HG02610 (cell line): ENCODE results near the gene F12.

Experiments used
- ATAC-seq: cut with Tn5 transposase; IDR thresholded peaks from one replicate; pipeline ENCODE4 v1.9.1; 2021; ENCODE audit warnings: mild to moderate bottlenecking, moderate library complexity; ENCODE audit not compliant: unreplicated experiment

The F12 gene

GRCh38 chr5:177446200-177447065, 37.1 kb upstream of the F12 start, which contains the start of gene PRR7:
TSS of gene PRR7 (plus strand) at chr5:177446814. CDS start at chr5:177455068, 8,254 bp downstream.
- ATAC-seq: peak; percentile 36

GRCh38 chr5:177445917-177446199, 36.5 kb upstream of the F12 start:
- no peak for ATAC-seq

- no peak for ATAC-seq
Observed at GRCh38 chr5:177445052-177445916, 35.9 kb upstream of the F12 start.

GRCh38 chr5:177444106-177445051, 35.0 kb upstream of the F12 start:
- ATAC-seq: no peak

- ATAC-seq: no peak
Observed at GRCh38 chr5:177443144-177443983, 34.0 kb upstream of the F12 start.

GRCh38 chr5:177442066-177442826, 32.9 kb upstream of the F12 start:
- ATAC-seq: no peak

- no peak for ATAC-seq
Observed at GRCh38 chr5:177440990-177441780, 31.8 kb upstream of the F12 start.

GRCh38 chr5:177440211-177440989, 31.0 kb upstream of the F12 start:
- ATAC-seq: no peak

- ATAC-seq: no peak
Observed at GRCh38 chr5:177439518-177440053, 30.2 kb upstream of the F12 start.

GRCh38 chr5:177438468-177438867, 29.1 kb upstream of the F12 start:
- no peak for ATAC-seq

- no peak for ATAC-seq
Observed at GRCh38 chr5:177437623-177438022, 28.3 kb upstream of the F12 start.

- ATAC-seq: no peak
Observed at GRCh38 chr5:177435847-177436536, 26.6 kb upstream of the F12 start.

GRCh38 chr5:177434942-177435738, 25.8 kb upstream of the F12 start:
- ATAC-seq: no peak

GRCh38 chr5:177434437-177434836, 25.1 kb upstream of the F12 start:
- ATAC-seq: no peak

- ATAC-seq: no peak
Observed at GRCh38 chr5:177433658-177434217, 24.4 kb upstream of the F12 start.
